Hematopoietic multipotent progenitor cell treated with erythropoietin and hydrocortisone succinate and interleukin-3 and kit ligand, for 4 days (in vitro differentiated cells): ENCODE results near the gene DLGAP1.

Experiments
- DNase-seq: peaks from one replicate; pipeline ENCODE4 v3.0.0-alpha.2; 2015

Gene DLGAP1

GRCh38 chr18:4143585-4143984, 311.5 kb downstream of the DLGAP1 start:
- DNase-seq, result no peak

DNA sequence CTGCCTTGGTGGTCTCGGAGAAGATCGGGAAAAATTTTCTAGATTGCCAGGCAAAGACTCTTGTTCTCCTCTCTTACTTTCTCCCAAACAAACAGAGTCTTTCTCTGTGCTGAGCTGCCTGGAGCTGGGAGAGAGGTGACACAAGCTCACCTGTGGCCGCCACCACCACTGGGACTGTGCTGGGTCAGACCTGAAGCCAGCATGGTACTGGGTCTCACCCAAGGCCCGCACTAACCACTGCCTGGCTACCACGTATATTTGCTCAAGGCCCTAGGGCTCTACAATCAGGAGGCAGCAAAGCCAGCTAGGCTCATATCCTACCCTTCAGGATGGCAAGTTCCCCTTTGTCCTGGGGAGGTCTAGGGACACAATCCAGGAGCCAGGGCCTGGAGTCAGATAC, 312.2 kb downstream of the DLGAP1 start:
- no peak for DNase-seq

GRCh38 chr18:4134700-4135099, 320.4 kb downstream of the DLGAP1 start:
- DNase-seq, result no peak

DNA sequence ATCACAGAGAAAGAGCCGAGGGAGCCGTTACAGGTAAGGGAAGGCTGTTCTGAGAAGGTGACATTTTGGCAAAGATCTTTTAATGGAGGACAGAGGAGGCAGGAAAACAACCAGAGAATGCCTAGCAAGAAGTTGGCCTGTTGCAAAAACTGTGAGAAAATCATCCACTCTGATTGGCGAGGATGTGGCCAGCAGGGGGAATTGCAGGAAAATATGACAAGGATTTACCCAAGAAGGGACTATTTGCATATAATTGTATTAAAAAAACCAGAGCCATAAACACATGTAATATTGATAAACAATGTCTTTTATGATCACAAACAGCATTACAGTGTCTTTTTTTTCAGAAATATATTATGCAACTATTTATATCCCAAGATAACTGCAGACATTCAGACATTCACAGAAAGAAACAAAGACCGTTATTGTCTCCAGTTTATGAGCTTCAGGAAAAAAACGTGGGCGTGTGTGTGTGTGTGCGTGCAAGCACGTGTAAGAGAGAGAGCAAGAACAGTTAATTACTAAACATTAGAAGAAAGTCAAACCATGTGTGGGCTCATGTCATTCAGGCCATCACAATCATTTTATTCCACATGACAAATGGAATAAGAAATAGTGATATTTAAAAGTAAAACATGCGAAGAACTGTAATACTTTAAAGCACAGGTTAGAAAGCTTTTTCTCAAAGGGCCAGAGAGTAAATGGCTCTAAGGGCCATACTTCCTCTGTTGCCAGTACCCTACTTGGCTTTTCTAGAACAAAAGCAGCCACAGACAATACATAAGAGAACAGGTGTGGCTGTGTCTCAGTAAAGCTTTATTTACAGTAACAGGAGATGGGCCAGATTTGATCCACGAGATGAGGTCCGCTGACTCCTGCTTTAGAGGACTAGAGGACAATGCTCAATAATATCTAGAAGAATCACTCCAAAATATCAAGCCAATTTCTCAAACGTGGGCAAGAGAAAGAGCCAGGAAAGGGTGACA, 324.1 kb downstream of the DLGAP1 start:
- DNase-seq, result no peak

- no peak for DNase-seq
Observed at GRCh38 chr18:4126939-4127338, 328.2 kb downstream of the DLGAP1 start.

GRCh38 chr18:4125627-4126230, 329.4 kb downstream of the DLGAP1 start:
- no peak for DNase-seq

DNA sequence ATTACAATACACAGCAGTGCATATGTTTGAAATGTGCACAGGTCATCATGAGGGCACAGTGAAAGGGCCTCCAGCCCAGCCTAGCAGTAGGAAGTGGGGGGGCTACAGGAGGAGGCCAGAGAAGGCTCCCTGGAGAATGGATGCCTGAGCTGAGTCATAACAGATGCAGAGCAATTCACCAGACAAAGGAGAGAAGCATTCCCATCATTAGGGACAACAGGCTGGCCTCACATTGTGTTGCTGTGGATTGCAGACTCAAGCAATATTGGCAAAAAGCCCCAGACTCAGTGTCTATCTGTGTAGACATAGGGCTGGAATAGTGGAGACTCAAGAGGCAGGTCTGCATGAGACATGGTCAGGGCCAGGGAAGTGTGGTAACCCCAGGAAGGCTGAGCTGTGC, 329.9 kb downstream of the DLGAP1 start:
- no peak for DNase-seq

DNA sequence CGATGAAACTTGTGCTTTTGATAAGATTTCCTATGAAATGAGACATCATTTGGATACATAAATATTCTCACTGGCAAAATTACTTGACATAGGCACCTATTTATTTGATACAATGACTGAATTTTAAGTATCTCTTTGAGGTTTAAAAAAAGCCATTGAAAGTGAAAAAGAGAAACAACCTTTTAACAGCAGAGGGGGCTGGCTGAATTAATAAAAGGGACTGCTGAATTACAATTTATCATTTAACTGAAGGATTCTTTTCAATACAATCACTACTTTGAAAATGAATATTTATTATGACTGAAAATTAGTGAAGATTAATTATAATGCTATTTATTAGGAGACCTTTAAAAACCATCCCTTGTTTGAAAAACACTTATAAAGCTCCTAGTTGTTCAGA, 335.3 kb downstream of the DLGAP1 start:
- no peak for DNase-seq

DNA sequence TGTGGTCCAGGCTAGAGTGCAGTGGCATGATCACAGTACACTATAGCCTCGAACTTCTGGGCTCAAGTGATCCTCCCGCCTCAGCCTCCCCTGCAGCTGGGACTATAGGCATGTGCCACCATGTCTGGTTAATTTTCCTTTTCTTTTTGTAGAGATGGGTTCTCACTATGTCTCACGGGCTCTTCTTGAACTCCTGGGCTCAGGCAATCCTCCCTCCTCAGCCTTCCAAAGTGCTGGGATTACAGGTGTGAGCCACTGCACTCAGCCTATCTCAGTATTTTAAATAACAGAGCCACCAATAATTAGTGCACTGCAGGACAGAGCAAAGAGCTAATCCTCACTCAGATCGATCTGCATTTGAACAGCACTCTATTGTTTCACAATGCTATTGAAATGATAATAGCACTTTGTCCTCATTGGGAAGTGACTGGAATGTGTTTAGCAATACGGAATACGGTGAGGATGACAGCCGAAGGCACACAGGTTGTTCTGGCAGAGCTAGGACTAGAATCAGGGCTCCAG, 335.9 kb downstream of the DLGAP1 start:
- no peak for DNase-seq

DNA sequence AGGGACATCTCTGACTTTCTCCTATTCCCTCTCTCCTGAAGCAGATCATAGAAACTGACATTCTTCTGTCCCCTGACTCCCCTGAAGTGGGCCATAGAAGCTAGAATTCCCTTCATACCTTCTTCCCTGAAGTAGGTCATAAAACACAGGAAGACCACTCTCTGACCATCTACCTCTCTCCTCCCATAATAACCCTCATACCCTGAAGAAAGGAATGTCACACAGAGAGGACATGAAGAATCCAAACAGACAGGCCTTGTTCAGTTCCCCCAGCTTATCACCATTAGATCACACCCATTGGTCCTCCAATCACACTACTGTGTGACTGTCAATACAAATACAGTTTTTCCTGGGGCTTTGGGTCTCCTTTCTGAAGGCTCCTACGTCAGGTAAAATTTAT, 347.1 kb downstream of the DLGAP1 start:
- no peak for DNase-seq

DNA sequence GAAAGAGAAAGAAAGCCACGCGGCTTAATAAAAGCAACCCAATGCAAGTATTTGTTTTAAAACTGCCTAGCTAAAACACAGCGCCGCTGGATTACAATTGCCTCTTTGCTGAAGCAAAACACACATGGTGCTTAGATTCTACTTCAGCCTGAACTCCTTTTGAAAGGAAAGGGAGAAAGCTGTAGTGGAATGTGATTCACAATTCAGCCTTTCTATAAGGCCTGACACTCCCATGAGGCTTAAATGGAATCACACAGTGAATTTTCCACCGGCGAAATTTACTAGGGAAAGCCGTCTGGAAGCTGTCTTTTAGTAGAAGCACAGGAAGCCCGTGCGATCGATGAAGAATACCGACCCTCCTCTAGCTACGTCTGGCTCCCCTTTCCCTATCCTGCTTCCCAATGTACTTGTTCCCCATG, 348.0 kb downstream of the DLGAP1 start:
- no peak for DNase-seq

GRCh38 chr18:4106407-4107033, 348.6 kb downstream of the DLGAP1 start:
- peak; percentile 78 for DNase-seq

- DNase-seq, result no peak
Observed at GRCh38 chr18:4102901-4103300, 352.2 kb downstream of the DLGAP1 start.

GRCh38 chr18:4101009-4101408, 354.1 kb downstream of the DLGAP1 start:
- DNase-seq, result no peak

GRCh38 chr18:4096486-4096885, 358.6 kb downstream of the DLGAP1 start:
- DNase-seq, result no peak

- no peak for DNase-seq
Observed at GRCh38 chr18:4093676-4094075, 361.4 kb downstream of the DLGAP1 start.

GRCh38 chr18:4084382-4084900, 370.7 kb downstream of the DLGAP1 start:
- DNase-seq, result no peak

DNA sequence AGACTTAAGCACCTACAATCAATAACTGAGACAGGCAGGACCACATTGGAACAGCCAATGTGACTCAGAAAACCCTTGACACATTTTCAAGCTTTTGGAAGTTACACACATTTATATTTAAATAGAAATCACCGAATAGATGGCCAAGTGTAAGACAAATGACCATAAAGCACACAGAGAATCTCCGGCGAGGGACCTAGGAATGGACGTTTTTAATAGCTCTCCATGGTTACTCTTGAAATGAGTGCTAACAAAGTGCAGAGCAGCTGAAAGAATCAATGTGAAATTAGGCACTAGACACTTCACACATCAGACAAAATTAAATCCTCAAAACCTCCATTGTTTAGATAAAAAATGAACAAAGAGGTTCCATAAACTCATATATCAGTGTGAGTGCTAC, 376.9 kb downstream of the DLGAP1 start:
- DNase-seq, result no peak

DNA sequence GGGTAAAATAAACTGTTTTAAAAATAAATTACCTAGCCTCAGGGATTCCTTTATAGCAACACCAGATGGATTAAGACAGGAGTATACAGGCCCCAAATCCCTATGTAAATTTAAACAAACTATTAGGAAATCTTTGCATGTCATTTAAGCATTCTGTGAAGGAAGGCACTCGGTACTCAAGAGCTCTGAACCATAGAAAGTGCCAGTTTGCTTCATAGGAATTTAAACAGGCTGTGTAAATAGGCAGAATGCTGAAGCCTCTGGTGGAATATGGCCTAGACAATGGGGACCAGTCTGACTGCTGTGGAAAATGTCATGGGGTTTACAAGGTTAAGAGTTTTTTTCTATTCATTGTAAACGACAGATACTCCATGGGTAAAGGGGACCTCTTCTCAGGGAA, 377.4 kb downstream of the DLGAP1 start:
- no peak for DNase-seq

DNA sequence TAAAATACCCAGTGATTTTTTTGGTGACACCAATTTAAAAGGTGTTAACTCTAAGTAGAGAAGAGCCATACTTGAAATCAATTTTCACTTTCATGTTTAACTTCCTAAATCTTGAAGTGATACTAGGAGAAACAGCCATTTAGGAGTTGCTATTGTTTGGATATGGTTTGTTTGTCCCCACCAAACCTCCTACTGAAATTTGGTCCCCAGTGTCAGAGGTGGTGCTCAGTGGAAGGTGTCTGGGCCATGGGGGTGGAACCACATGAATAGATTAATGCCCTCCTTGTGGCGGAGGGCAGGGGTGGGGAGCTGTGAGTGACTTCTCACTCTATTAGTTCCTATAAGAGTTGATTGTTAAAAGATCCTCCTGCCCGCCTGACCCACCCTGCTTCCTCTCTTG, 377.9 kb downstream of the DLGAP1 start:
- no peak for DNase-seq

DNA sequence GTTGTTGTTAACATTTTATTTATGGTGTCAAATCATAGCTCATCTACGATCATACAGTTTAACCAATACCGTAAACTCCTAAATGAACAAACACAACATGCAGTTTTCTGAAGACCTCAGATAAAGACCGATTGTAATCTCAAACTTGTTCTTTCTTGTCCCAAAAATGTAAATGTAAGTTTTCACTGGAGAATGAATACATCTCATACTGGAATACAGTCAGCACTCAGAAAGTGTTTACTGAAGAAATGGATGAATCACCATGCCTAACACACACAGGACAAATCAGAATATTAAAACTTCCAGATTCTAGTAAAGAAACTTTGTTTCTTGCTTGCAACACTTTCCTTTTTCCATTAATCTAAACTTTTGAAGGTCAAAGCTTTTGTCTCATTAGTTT, 380.5 kb downstream of the DLGAP1 start:
- DNase-seq, result no peak

- DNase-seq, result no peak
Observed at GRCh38 chr18:4069183-4069582, 385.9 kb downstream of the DLGAP1 start.

DNA sequence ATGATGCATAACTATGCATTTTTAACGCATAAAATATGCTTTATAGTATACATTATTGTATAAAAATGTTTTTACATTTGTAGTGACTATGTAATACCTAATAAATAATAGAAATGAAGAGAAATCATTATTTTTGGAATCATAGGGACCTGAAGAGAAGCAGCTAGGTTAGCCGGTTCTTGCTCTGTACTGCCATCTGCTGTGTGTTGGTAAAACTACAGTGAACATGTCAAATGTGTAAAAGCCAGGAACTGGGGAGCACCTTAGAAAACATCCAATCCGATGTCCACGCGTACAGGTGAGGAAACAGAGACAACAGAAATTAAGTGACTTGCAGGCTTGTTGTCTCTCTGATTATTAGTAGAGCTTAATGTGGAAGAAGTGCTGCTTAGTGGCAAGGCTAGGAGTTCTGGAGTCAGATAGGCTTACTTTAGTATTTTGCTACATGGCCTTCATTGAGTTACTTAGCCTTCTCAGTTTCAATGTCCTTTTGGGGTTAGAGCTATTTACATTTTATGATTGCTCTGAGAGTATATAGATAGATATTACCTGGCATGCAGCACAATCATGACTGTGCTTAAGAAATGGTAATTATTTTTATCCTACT, 386.5 kb downstream of the DLGAP1 start:
- peak; percentile 71 for DNase-seq
